ENCODE measurements around the gene SLC32A1.

SLC32A1 gene

GRCh38 chr20:38747495-38748096 is 23.3 kb downstream of the SLC32A1 start:
- no peak for TF ChIP-seq CTCF (conservative IDR thresholded peaks at IDR 0.05)
- peak overlapping the region; percentile 89 for H3K27ac ChIP-seq

- H3K27ac ChIP-seq = peak within 1 kb of the TSS; percentile 89
- TF ChIP-seq CTCF (conservative IDR thresholded peaks at IDR 0.05) = no peak
Observed at GRCh38 chr20:38748097-38748860, 24.0 kb downstream of the SLC32A1 start, which contains the start of gene ACTR5. TSS of gene ACTR5 (plus strand) at chr20:38748460. CDS start at chr20:38748479, 19 bp downstream.

- H3K27ac ChIP-seq = peak overlapping the region; percentile 89
- no peak for TF ChIP-seq CTCF (conservative IDR thresholded peaks at IDR 0.05)
Observed at GRCh38 chr20:38748861-38749149, 24.5 kb downstream of the SLC32A1 start.

- peak; percentile 87 for TF ChIP-seq CTCF (conservative IDR thresholded peaks at IDR 0.05)
- no peak overlapping the region for H3K27ac ChIP-seq
Observed at GRCh38 chr20:38751360-38751976, 27.2 kb downstream of the SLC32A1 start.

- no peak for TF ChIP-seq CTCF (conservative IDR thresholded peaks at IDR 0.05)
- H3K27ac ChIP-seq = no peak overlapping the region
Observed at GRCh38 chr20:38752029-38752428, 27.7 kb downstream of the SLC32A1 start.

- H3K27ac ChIP-seq = no peak overlapping the region
- TF ChIP-seq CTCF (conservative IDR thresholded peaks at IDR 0.05) = no peak
Observed at GRCh38 chr20:38754924-38755323, 30.6 kb downstream of the SLC32A1 start.

- H3K27ac ChIP-seq = no peak overlapping the region
- no peak for TF ChIP-seq CTCF (conservative IDR thresholded peaks at IDR 0.05)
Observed at GRCh38 chr20:38755324-38755910, 31.1 kb downstream of the SLC32A1 start.

All from VCaP (cell line).